AG04450 (cell line): ENCODE data around the gene TBX1. TPM values are rescaled to one million over a fixed set of nuclear protein-coding genes. Genes with fewer than 3 reads are reported as not detected.

ENCODE experiments used
- CTCF ChIA-PET: fragments of 300-600, 350-600 bp; formaldehyde crosslinking; extraction: SDS; loops from one replicate; lab custom pipeline; 2022; ENCODE audit warnings: antibody characterized with exemption, inconsistent platforms; lab: Charles Lee
- POLR2A ChIA-PET: fragments of 350-600 bp; formaldehyde crosslinking; extraction: SDS; loops from one replicate; lab custom pipeline; 2021; ENCODE audit warnings: antibody characterized with exemption, inconsistent platforms; lab: Yijun Ruan, JAX
- DNase-seq: peaks from one replicate; pipeline ENCODE4 v3.0.0-alpha.2; 2011; ENCODE audit warnings: low read depth, low spot score
- H3K27ac ChIP-seq: one replicate; pipeline ENCODE4 v1.5.1; 2012; ENCODE audit warnings: low read depth, low read length, control low read depth
- H3K27me3 ChIP-seq: one replicate; pipeline ENCODE4 v1.6.0; 2012; ENCODE audit warnings: low read length; ENCODE audit not compliant: control insufficient read depth, insufficient read depth
- H3K4me3 ChIP-seq: 2 replicates; pipeline ENCODE4 v1.5.1; 2011; ENCODE audit warnings: mild to moderate bottlenecking, low read depth, low read length, control low read depth
- H3K9me3 ChIP-seq: 2 replicates; pipeline ENCODE4 v1.5.1; 2012; ENCODE audit warnings: low read length; ENCODE audit not compliant: control insufficient read depth, insufficient read depth
- CTCF ChIP-seq: IDR thresholded peaks from 2 replicates; pipeline ENCODE4 v1.5.1; 2011; ENCODE audit warnings: low read depth, low read length, control low read depth, inconsistent platforms
- polyA plus RNA-seq: library from polyadenylated mRNA; depleted of rRNA; stranded (reverse); fragments of >200 nt; gene quantifications from 2 replicates; pipeline ENCODE4 v1.2.3, GENCODE V29; 2011

Gene TBX1
- polyA plus RNA-seq, 1 experiment = not detected

- H3K27ac ChIP-seq = no peak overlapping the region
- no peaks in the 10 kb centered on the region; the same call in 1 of the 2 replicates for H3K9me3 ChIP-seq
- ChIA-PET POLR2A (no interaction called here), CTCF (no interaction called here)
- no peak overlapping the region for H3K4me3 ChIP-seq
- DNase-seq = no peak
- peak; percentile 10; the same call in 1 of the 2 replicates for TF ChIP-seq CTCF
- peaks cover 78% of the 10 kb centered on the region for H3K27me3 ChIP-seq
Observed at GRCh38 chr22:19755722-19756287, 4.8 kb upstream of the TBX1 start.

GRCh38 chr22:19756288-19757128, 4.1 kb upstream of the TBX1 start:
- peak; percentile 40 for TF ChIP-seq CTCF
- no peak for DNase-seq
- POLR2A ChIA-PET = no interaction called here
- Histone ChIP-seq H3K27me3 (peaks cover 80% of the 10 kb centered on the region), H3K27ac (no peak overlapping the region), H3K4me3 (no peak overlapping the region), H3K9me3 (no peaks in the 10 kb centered on the region; the same call in 1 of the 2 replicates)
- CTCF ChIA-PET = interaction anchor here (0.6 to 0.9 kb wide), 2 partner anchors 26 to 74 kb away, joined by 3 read pairs; no protein-coding TSS in a partner anchor

- no peak for DNase-seq
- peaks cover 84% of the 10 kb centered on the region for H3K27me3 ChIP-seq
- TF ChIP-seq CTCF = no peak
- no peaks in the 10 kb centered on the region; the same call in 1 of the 2 replicates for H3K9me3 ChIP-seq
- H3K27ac ChIP-seq = no peak overlapping the region
- H3K4me3 ChIP-seq = no peak overlapping the region
- POLR2A ChIA-PET = interaction anchor here (0.6 kb wide), 1 partner anchor 10 kb away, joined by 5 read pairs; no protein-coding TSS in a partner anchor
- CTCF ChIA-PET = interaction anchor here (0.6 to 0.9 kb wide), 2 partner anchors 27 to 73 kb away, joined by 3 read pairs; no protein-coding TSS in a partner anchor
Observed at GRCh38 chr22:19757140-19757984, 3.2 kb upstream of the TBX1 start.

GRCh38 chr22:19757985-19758895, 2.3 kb upstream of the TBX1 start:
- POLR2A ChIA-PET = interaction anchor here (0.5 to 0.6 kb wide), 2 partner anchors 11 to 193 kb away, joined by 5 to 7 read pairs; no protein-coding TSS in a partner anchor
- no peak for TF ChIP-seq CTCF

More at GRCh38 chr22:19757985-19758895, 2.3 kb upstream of the TBX1 start:
- peaks cover 6% of the 10 kb centered on the region; the same call in 1 of the 2 replicates for H3K9me3 ChIP-seq
- H3K27ac ChIP-seq = no peak overlapping the region
- H3K27me3 ChIP-seq = peaks cover 84% of the 10 kb centered on the region
- no peak for DNase-seq
- CTCF ChIA-PET = no interaction called here
- H3K4me3 ChIP-seq = no peak overlapping the region
